Stimulated activated CD8-positive, alpha-beta memory T cell treated with anti-CD3 and anti-CD28 coated beads, Interleukin-15, amount 100 ng/mL, for 4 hours (primary cell): ENCODE data around the gene KCTD19.

Experiments
- DNase-seq, 2 donors: peaks; one replicate each; pipeline ENCODE4 v3.0.0-alpha.2; 2020; ENCODE audit warnings: low read depth in 2 of 2

KCTD19 gene

DNA sequence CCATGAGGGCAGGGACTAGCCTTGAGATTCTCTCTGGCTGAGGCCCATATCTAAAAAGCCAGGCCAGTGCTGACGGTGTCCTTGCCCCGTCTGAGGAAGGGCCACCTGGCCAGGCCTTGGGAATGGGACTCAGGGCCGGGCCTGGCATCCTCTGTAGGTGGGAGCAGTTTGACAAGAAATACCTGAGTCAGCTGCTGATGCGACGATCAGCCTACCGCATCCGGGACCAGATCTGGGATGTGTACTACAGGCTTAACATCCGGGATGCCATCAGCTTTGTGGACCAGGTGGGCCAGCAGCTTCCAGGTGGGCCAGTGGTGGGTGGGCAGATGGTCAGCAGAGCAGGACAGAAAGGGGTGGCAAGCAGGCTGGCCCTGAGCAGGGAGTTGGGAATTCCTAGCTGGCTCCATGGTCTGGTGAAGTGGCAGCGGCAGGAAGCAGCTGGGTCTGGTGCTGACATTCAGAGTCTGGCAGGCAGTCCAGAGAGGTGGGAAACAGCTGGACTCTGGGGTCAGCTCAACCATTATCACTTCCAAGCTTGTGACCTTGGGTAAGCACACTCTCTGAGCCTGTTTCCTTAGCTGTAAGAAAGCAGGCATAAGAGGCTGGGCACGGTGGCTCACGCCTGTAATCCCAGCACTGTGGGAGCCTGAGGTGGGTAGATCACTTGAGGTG, 68.2 kb downstream of the KCTD19 start:
- no peak for DNase-seq

DNA sequence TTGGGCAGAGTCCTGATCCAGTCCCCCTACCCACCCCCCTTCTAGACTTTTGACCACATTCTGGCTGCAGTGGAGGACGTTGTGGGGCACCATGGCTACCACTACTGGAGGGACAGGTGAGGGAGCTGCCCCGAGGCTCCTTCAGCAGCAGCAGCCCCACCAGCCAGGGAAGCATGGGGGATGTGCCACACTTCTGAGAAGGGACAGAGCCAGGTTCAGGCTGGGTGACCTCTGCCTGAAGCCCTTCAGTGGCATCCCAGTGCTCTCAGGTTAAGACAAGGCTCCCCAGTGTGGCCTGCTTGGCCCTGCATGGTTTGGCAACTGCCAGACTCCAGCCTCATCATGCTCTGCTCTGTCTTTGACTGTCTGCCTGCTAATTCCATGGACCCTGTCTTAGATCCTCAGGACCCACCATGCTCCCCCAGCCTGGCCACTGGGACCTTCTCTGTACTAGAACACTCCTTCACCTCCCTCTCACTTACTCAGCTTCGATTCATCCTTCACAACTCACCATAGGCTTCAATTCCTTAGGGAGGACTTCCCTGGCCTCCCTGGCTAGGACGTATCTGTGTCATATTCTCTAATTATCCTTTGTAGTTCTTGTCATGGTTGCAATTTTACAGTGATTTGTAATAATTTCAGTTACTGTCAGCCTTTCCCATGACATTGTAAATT, 68.9 kb downstream of the KCTD19 start:
- DNase-seq, result no peak

DNA sequence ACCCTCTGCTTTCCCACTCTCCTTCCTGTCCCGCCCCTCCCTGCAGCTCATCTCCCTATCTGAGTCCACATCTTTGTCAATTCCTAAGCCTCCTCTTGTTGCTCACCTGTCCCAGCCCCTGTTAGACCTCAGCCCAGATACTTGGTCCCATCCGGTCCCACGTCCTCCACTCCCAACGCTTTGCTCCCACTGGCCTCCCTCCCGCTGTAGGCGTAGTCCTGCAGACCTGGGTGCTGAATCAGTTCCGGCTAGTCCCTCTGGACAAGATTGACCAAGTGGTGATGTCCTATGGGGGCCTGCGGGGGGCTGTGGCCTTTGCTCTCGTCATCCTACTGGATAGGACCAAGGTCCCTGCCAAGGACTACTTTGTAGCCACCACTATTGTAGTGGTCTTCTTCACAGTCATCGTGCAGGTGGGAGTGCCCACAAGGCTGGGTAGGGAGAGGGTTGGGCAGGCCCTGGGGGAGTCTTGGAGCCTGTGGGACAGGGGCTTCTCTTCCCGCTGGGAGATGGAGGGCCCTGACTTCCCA, 69.8 kb downstream of the KCTD19 start:
- no peak for DNase-seq

DNA sequence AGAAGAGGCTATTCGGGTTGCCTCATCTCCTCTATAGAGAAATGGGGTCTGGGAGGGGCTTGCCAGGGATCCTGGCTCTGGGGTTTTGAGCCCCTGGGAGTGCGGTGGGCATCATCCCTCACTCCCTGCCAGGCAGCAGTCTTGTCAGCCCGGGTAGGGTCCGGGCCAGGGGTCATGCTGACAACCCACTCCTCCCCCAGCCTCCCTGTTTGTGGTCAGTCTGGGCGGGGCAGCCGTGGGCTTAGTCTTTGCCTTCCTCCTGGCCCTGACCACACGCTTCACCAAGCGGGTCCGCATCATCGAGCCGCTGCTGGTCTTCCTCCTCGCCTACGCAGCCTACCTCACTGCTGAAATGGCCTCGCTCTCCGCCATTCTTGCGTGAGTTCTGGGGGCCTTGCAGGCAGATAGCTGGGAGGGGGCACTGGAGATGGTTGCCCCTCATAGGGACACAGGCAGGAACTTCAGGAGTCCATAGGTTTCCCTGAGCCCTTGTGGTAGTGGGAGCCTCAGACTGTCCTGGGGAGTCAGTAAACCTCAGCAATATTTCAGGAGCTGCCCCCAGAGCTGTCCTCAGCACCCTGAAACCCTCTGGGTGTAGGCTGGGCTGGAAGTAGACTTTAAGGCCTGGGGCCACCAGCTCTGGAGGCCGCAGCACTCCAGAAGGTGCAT, 70.9 kb downstream of the KCTD19 start:
- DNase-seq, result no peak

DNA sequence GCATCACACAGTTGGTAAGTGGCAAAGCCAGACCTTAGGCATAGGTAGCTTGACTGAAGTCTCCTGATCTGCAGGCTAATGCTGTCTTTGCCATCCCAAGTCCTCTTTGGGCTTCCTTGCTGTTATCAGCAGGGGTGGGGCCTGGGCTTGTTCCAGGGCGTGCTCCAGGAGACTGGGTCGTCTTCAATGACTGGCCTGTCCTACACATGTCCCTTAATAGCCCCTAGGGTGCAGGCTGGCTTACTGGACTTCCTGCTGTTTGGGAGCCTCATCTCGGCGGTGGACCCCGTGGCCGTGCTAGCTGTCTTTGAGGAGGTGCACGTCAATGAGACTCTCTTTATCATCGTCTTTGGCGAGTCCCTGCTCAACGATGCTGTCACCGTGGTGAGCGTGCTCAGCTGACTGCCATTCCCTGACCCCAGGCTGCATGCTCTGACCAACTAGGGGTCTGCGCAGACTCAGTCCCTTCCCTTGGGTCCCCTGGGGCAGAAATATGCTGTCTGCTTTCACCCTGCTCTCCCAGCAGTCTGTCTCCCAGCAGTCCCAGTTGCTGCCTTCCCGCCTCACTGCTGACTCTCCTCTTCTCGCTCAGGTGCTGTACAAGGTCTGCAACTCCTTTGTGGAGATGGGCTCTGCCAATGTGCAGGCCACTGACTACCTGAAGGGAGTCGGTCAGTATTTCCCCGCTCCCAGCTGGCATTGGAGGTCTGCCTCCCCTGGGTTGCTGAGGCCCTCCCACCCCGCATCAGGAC, 71.6 kb downstream of the KCTD19 start:
- DNase-seq, result no peak

DNA sequence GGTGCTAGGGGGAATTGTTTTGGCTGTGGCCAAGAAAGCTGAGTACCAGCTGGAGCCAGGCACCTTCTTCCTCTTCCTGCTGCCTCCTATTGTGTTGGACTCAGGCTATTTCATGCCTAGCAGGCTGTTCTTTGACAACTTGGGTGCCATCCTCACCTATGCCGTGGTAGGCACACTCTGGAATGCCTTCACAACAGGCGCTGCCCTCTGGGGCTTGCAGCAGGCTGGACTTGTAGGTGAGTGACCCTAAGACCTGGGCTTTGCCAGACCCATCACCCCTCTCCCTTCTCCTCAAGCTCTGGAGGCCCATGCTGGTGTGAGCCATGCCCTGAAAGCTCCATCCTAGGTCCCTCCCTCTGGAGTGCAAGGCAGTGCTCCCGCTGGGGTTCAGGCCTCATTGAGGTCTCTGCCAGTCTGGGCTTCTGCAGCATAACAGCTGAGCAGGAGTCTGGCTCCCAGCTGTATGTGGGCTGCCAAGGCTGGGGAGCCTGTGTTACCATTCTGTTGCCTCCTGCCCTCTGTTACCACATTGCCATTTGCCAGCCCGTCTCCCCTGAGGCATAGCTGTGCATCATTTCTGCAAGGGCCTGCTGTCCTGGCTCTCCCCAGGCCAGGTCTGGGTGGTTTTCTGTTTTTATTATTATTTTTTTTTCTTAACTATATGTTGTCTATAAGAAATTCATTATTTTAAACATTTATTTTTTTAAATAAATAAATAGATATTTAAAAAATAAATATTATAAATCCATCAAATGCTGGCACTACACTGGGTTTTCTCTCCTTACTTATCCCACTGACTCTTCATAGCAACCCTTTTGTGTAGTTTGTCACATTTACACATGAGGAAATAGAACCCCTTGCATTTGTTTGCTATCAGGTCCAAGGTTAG, 73.7 kb downstream of the KCTD19 start:
- no peak for DNase-seq

DNA sequence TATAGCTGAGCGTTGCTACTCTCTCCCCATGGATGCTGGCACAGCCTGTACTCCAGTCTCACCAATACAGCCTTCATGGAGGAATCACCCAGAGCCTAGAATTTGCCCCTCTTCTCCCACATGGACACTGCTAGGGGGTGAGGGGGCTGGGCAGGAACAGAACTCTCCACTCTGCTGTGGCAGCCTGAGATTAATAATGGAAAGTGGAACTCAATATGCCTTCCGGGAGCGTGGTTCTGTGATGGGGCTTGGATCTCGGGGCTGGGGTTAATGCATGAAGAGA, 76.6 kb downstream of the KCTD19 start:
- DNase-seq, result no peak

DNA sequence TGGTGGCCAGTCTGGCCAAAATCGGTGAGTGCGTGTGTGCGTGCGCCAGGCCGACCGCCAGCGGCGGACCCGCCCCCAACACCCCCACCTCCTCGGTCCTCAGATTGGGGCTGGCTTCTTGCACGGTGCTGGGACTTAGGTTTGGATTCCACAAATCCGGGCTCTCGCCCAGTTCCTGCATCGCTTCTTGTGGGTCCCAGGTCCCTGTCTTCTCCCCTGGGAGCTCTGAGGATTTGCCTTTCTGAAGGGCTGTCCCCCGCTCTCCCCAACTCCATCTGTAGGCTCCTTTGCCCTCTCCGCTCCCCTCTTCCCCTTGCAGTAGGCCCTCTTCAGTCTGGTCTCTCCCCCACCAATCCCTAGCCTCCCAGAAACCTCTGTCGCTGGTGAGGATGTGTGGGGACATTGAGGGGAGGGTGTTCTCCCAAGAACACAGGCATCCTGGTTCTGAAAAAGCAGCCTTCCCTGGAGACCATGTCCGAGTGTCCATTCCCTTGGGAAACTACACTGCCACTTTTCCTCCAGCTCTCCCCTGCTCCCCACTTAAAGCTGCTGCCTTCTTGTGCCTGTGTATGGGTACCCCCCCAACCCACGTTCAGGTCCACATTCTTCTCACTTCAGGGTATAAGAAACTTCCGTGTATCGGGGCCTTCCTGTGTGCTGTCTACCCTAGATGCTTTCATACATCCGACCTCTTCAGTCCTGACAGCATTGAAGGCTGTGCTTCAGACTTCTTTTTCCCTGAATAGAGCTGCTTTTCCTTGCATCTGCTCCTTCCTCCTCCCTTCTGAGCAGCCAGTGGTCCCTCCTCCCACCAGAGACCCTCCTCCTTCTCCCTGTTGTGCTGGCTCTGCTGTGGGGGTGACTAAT, 77.1 kb downstream of the KCTD19 start:
- DNase-seq, result no peak

DNA sequence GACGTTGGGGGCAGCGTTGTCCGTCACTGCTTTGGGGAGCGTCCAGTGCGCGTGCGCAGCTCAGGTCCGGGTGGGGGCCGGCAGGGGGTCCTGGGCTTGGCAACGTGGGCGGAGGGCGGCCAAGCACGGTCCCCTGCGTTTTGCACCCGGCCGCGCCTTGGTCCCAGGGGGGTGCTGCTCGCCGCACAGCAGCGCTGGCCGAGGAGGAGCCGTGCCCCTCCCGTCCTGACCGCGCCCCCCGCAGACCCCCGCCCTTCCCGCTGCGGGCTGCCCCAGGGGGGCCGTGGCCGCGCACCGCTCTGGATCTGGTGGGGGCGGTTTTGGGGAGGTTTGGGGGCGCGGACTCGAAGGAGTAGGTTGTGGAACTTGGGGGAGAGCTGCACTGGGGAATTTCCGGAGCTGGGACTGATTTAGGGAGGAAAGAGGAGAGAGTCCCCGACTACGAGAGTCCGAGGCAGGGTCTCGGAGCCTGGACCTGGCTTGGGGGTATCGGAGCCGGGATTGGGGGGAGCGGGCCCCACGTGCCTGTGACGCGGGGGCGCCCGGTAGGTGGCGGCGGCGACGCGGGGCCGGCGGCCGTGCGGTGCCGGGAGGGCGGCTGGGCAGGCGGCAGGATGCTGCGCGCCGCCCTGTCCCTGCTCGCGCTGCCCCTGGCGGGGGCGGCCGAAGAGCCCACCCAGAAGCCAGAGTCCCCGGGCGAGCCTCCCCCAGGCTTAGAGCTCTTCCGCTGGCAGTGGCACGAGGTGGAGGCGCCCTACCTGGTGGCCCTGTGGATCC, 78.0 kb downstream of the KCTD19 start, which contains the start of gene SLC9A5:
Gene SLC9A5, plus strand, starts transcription at position 579 of the 777 bp plus-strand sequence. Its CDS starts 36 bp downstream, at position 615.
- DNase-seq, result no peak

DNA sequence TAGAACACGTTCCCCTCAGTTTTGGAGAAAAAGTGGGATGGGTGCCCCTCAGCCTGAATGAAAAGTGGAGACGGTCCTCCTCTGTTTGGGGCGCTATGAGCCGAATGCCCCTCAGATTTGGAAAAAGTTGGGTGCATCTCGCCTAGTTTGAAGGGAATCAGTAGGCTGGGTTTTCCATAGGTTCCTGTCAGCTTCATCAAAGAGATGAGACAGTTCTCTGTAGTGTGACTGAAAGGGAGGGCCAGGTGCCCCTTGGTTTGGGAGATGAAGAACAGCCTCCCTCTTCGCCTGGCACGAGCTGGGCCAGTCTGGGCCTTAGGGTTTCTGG, 78.5 kb downstream of the KCTD19 start:
- DNase-seq, result no peak

DNA sequence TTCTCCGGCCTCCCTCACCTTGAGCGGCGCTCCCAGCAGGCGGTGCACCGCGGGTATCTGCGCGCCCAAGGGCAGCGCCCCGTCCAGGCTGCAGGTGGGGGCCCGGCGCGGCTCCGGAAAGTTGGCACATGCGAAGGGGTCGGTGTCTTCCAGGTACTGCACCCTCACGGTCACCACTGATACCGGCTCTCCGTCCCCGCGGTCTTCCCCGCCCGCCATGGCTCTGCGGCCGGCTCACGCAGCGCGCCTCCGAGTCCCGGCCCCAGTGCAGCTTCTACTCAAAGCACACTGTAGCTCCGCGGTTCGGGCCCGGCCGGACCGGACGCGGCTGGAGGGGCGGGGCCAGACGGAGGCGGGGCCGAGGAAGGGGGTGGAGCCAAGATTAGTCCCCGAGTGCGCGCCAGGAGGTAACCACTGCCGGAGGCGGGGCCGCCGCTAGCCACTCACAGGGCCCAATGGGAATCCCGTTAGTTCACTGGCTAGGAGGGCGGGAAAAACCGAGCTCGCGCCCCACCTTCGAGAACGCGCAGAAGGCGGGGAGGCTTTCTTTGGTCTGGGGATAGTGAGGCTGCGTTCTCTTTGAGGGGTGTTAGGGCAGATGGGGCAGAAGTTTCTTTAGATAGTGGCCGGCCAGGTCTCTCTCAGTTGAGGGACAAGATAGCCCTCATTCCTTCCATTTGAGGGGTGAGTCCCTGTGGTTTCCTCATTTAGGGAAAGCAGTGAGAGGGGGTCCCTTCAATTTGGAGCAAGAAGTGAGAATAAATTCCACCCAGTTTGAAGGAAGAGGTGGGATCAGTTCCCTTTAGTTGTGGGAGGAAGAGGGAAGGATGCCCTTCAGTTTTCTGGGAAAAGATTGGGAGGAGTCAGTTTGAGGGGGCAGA, 79.1 kb downstream of the KCTD19 start, which contains the start of gene FHOD1:
Gene FHOD1, minus strand, starts transcription at position 290 of the 881 bp plus-strand sequence. Its CDS starts 71 bp downstream, at position 219.
- peak; percentile 88 to 91 for DNase-seq

DNA sequence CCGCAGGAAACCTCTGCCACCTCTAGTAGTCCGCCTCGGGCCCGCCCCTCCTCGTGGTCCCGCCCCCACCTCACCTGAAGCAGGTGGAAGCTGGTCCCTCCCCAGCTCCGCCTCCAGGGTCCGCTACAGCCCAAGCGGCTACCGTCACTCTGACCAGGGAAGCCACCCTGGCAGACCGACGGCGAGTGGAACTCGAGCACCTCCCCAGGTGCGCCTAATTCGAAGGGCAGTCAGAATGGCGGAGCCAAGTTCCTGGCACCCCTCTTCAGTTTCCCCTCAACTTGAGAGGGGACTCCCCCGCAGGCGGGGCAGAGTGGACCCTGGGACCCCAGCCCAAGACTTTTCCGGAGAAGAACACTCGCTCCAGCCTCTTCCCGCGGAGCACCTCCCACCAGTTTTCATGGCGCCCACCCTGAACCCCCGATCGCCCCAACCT, 79.8 kb downstream of the KCTD19 start:
- no peak for DNase-seq

DNA sequence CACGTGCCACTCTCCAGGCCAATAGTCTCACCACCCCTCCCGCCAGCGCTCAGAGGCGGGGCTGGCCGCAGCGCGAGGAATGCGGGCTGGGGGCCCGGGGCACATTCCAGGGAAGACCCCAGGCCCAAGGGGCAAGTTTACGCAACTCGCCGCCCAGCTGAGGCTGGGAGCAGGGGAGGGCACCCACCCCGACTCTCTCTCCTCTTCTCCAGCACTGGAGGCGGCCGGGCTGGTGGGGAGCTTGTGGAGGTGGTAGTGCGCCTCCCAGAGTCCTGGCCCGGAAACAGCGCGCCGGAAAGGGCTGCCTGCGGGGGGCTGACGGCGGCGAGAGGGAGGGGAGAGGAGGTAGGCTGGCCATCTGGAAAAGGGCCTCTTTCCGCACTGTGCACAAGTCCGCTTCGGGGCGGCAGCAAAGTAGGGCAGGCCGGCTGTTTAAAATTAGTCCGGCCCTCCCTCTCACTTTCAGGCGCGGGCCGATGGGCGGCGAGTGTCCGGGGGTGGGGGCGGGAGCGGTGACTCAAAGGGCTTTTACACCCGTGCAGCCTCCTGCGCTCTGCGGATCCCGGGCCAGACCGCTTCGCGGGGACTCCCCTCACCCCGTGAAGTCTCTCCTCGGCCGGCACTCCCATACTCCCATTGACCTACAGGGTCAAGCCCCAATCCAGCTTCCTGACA, 80.3 kb downstream of the KCTD19 start:
- DNase-seq, result peak; percentile 17 to 24

DNA sequence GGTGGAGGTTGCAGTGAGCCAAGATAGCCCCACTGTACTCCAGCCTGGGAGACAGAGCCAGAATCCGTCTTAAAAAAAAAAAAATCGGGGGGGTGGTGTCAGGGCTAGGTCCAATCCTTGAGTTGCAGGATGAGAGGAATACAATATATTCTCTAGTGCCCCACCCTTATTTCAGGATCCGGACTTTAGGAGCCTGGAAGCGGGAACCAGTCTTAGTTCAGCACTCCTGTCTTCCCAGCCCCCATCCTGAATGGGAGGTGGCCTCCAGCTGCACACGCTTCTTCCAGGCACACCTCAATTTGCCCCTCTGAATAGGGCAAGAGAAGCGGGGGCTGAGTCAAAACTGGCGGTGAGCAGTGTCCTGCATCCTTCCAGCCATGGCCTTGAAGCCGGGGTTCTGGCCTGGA, 80.9 kb downstream of the KCTD19 start:
- DNase-seq, result no peak

DNA sequence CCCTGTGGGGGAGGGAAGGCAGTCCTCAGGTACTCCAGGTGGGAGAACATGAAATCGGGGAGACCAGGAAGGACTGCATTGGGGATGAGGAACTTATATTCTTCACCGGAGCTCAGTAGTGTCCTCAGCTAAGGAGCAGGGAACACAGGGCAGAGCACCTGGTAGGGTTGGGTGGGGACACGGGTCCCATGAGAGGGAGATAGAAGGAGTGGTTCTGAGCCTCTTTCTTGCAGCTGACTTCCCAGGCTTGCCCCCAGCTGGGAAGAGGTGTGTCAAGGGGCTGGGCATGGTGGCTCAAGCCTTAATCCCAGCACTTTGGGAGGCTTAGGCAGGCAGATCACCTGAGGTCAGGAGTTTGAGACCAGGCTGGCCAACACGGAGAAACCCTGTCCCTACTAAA, 81.4 kb downstream of the KCTD19 start:
- no peak for DNase-seq

DNA sequence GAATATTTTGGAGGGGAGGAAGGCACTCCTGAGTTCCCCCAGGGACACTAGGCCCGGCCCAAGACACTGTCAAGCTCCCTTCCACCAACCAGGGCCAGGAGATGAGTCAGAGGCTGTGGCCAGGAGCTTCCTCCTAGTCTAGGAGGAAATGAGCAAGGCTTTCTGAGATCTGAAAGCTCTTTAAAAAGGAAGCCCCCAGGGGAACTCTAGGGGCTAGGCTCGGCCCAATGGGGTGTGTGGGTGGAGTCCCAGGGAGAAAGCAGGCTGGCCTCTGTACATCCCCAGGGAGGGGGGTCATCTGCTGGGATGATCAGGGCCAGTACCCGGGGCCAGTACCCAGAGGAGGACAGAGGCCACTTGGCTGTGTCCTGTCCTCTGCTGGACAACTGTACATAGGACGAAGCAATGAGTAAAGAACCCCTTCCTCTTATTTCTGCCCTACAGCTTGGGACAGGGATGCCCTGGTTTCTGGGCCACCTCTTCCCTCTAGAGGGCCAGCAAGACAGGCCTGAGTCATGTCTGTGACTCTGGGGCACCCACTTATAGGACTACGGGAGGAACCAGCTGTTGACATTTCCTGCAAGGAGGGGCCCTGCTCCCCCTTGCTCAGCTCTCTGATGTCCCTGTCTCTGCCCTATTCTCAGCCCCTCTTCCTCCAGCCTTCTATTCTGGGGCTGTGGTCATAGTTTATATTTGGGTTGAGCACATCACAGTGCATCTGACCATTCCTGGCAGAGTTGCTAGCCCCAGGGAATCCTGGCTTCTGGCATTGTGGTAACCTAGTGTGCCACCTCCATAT, 82.0 kb downstream of the KCTD19 start:
- DNase-seq, result peak; percentile 64 to 75

DNA sequence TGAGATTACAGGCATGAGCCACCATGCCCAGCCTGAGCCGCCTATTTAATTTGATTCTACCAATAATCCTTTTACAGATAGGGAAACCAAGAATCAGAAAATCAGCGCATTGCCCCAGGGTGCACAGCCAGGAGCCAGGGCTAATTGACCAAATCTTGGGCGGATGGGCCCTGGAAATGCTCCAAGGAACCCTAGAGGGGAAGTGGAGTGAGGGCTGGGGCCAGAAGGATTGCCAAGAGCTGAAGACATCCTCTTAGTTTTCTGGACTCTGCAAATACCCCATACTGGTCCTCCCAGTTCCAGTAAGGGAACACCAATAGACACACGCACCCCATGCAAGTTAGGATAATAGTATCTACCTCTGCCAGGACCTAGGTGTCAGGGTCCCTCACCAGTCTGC, 83.1 kb downstream of the KCTD19 start:
- no peak for DNase-seq
